HL-60 (cell line): ENCODE data around the gene SNX10.

ENCODE experiments used
- DNase-seq, 2 experiments: peaks; one replicate each; pipeline ENCODE4 v3.0.0-alpha.2; 2010 to 2020; ENCODE audit warnings: low read depth in 1 of 2, low spot score in 1 of 2
- H3K27ac ChIP-seq: fragments of 250-450 bp; sonication (Bioruptor Pico); replicated peaks from 2 replicates; pipeline ENCODE4 v1.5.1; 2020; ENCODE audit warnings: mild to moderate bottlenecking, moderate library complexity
- H3K27me3 ChIP-seq: fragments of 250-450 bp; sonication (Bioruptor Pico); 2 replicates; pipeline ENCODE4 v1.5.1; 2021; ENCODE audit warnings: mild to moderate bottlenecking, moderate library complexity; ENCODE audit not compliant: insufficient read depth, poor library complexity, severe bottlenecking
- H3K4me3 ChIP-seq: replicated peaks from 2 replicates; pipeline ENCODE4 v1.5.1; 2011; ENCODE audit warnings: mild to moderate bottlenecking, control low read depth, low read length; ENCODE audit not compliant: insufficient read depth
- CTCF ChIP-seq: IDR thresholded peaks from one replicate; pipeline ENCODE4 v1.5.1; 2011; ENCODE audit warnings: low read length, control low read depth, inconsistent platforms; ENCODE audit not compliant: insufficient read depth
- GABPA ChIP-seq: IDR thresholded peaks from 2 replicates; pipeline ENCODE4 v1.6.1; 2012; ENCODE audit warnings: low read depth
- POLR2AphosphoS5 ChIP-seq: IDR thresholded peaks from 2 replicates; pipeline ENCODE4 v1.6.1; 2012; ENCODE audit warnings: low read depth
- REST ChIP-seq: IDR thresholded peaks from 2 replicates; pipeline ENCODE4 v1.6.1; 2012; ENCODE audit warnings: low read depth; ENCODE audit not compliant: insufficient replicate concordance
- SPI1 ChIP-seq: IDR thresholded peaks from 2 replicates; pipeline ENCODE4 v1.6.1; 2012; ENCODE audit warnings: low read depth, mild to moderate bottlenecking, borderline replicate concordance

The SNX10 gene

GRCh38 chr7:26385240-26385639, 93.6 kb downstream of the SNX10 start:
- H3K4me3 ChIP-seq, result no peak overlapping the region
- H3K27ac ChIP-seq, result no peak overlapping the region
- no peak for TF ChIP-seq GABPA
- no peak for TF ChIP-seq REST
- TF ChIP-seq POLR2AphosphoS5, result no peak
- no peak for TF ChIP-seq SPI1
- no peak for TF ChIP-seq CTCF
- no peak for DNase-seq
- H3K27me3 ChIP-seq, result peaks cover 10% of the 10 kb centered on the region

GRCh38 chr7:26387731-26388130, 96.1 kb downstream of the SNX10 start:
- peaks cover 5% of the 10 kb centered on the region for H3K27me3 ChIP-seq
- no peak for DNase-seq
- TF ChIP-seq SPI1, result no peak
- no peak for TF ChIP-seq CTCF
- no peak for TF ChIP-seq REST
- no peak for TF ChIP-seq GABPA
- no peak for TF ChIP-seq POLR2AphosphoS5
- H3K27ac ChIP-seq, result no peak overlapping the region
- no peak overlapping the region for H3K4me3 ChIP-seq

- Histone ChIP-seq H3K27ac (no peak overlapping the region), H3K4me3 (no peak overlapping the region), H3K27me3 (peaks cover 5% of the 10 kb centered on the region)
- DNase-seq, result peak in 1 of 2 experiments; percentile 56
- no peak for TF ChIP-seq POLR2AphosphoS5
- no peak for TF ChIP-seq CTCF
- no peak for TF ChIP-seq SPI1
- TF ChIP-seq REST, result no peak
- no peak for TF ChIP-seq GABPA
These were observed 96.6 kb downstream of the SNX10 start for GRCh38 chr7:26388256-26388655.
